Peyer's patch (tissue), 4 donors: ENCODE data around the gene PFKM.

Experiments
- POLR2A ChIP-seq, 2 donors: fragments of 450-650 bp; IDR thresholded peaks; one replicate each; pipeline ENCODE4 v1.5.1; 2017; ENCODE audit warnings: antibody characterized with exemption in 2 of 2, mild to moderate bottlenecking in 2 of 2, moderate library complexity in 2 of 2
- TF ChIP-seq, protein P1 (sequence below), 6 experiments: fragments of 450-650 bp in 4 of 6; fragments of 200-600 bp in 2 of 6; sonication (generic) in 1 of 6; IDR thresholded peaks; one replicate each; pipeline ENCODE4 v1.5.1; 2017 to 2019; ENCODE audit warnings: antibody characterized with exemption in 6 of 6, mild to moderate bottlenecking in 3 of 6, moderate library complexity in 1 of 6

DNA sequence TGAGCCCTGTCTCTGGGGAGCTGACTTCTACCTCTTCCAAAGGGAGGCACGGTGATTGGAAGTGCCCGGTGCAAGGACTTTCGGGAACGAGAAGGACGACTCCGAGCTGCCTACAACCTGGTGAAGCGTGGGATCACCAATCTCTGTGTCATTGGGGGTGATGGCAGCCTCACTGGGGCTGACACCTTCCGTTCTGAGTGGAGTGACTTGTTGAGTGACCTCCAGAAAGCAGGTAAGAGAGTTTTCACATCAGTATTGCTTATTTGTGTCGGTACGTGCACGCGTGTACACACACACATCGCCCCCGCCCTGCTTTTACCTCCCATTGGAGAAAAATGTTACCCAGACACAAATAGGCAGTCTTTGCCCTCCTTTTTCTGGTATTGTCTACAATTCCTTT is 13.7 kb downstream of the PFKM start:
- TF ChIP-seq, protein P1, sequence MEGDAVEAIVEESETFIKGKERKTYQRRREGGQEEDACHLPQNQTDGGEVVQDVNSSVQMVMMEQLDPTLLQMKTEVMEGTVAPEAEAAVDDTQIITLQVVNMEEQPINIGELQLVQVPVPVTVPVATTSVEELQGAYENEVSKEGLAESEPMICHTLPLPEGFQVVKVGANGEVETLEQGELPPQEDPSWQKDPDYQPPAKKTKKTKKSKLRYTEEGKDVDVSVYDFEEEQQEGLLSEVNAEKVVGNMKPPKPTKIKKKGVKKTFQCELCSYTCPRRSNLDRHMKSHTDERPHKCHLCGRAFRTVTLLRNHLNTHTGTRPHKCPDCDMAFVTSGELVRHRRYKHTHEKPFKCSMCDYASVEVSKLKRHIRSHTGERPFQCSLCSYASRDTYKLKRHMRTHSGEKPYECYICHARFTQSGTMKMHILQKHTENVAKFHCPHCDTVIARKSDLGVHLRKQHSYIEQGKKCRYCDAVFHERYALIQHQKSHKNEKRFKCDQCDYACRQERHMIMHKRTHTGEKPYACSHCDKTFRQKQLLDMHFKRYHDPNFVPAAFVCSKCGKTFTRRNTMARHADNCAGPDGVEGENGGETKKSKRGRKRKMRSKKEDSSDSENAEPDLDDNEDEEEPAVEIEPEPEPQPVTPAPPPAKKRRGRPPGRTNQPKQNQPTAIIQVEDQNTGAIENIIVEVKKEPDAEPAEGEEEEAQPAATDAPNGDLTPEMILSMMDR (IDR thresholded peaks at IDR 0.05) = no peak
- no peak for TF ChIP-seq POLR2A (IDR thresholded peaks at IDR 0.05)
